Left lung (tissue), 10 donors: ENCODE data around the gene ITM2B. TPM values are rescaled to one million over a fixed set of nuclear protein-coding genes. Genes with fewer than 3 reads are reported as not detected.

Source experiments
- ATAC-seq: fragments of 200-7000 bp; cut with Tn5 transposase; one replicate; pipeline ENCODE4 v1.9.1; 2020; ENCODE audit warnings: moderate library complexity
- DNase-seq, 4 donors: peaks; one replicate each; pipeline ENCODE4 v3.0.0-alpha.2; 2013 to 2020
- H3K27ac ChIP-seq, 2 donors: fragments of 200-600 bp; sonication (generic) in 1 of 2; one replicate each; pipeline versions ENCODE4 v1.5.0 to v1.8.0; 2020 to 2021
- H3K27me3 ChIP-seq, 2 donors: fragments of 200-600 bp; sonication (generic) in 1 of 2; one replicate each; pipeline versions ENCODE4 v1.5.0 to v1.8.0; 2020 to 2021
- H3K36me3 ChIP-seq, 2 donors: fragments of 200-600 bp; sonication (generic) in 1 of 2; one replicate each; pipeline versions ENCODE4 v1.5.0 to v1.8.0; 2020 to 2021
- H3K4me1 ChIP-seq, 2 donors: fragments of 200-600 bp; one replicate each; pipeline ENCODE4 v1.8.0; 2021
- H3K4me3 ChIP-seq, 2 donors: fragments of 200-600 bp; sonication (generic) in 1 of 2; one replicate each; pipeline versions ENCODE4 v1.5.0 to v1.8.0; 2020 to 2021; ENCODE audit warnings: mild to moderate bottlenecking in 1 of 2
- H3K9me3 ChIP-seq, 2 donors: fragments of 200-600 bp; sonication (generic) in 1 of 2; one replicate each; pipeline versions ENCODE4 v1.5.0 to v1.8.0; 2020 to 2021
- CTCF ChIP-seq, 2 donors: fragments of 200-600 bp; sonication (generic) in 1 of 2; IDR thresholded peaks; one replicate each; pipeline versions ENCODE4 v1.5.0 to v1.8.0; 2021; ENCODE audit warnings: antibody characterized with exemption in 2 of 2
- intact Hi-C, 2 donors: fragments of 100-400 bp; cut with DNase I; formaldehyde crosslinking; loops; one replicate each; pipeline versions ENCODE4 v1.11.2 to v1.14.2; 2022
- polyA plus RNA-seq, 6 donors: library from polyadenylated mRNA; unstranded; fragments of 120-200 nt; gene quantifications; one replicate each; pipeline ENCODE4 v1.2.1, GENCODE V29; 2013; ENCODE audit not compliant: insufficient read length in 6 of 6
- total RNA-seq, 2 donors: library from RNA; stranded (reverse); fragmentation: NEBNext Ultra II Directional; extraction: Animal tissue kit (Norgen Biotek cat#: 25700); gene quantifications; one replicate each; pipeline ENCODE4 v1.2.1, GENCODE V29; 2021
- donor health status: DM: no; HTN: yes; CAD: no.
- donor health status: DM: no; HTN: no; CAD: no.

The ITM2B gene
- total and polyA plus RNA-seq, 8 donors: 530 to 683 (median 621) TPM

GRCh38 chr13:48291730-48292129 lies 58.7 kb downstream of the ITM2B start:
- intact Hi-C loops: no loop called here
- H3K27ac ChIP-seq: no peak overlapping the region
- H3K4me1 ChIP-seq: no peaks in the 10 kb centered on the region
- ATAC-seq (no peak), DNase-seq (no peak)
- no peaks in the 10 kb centered on the region for H3K36me3 ChIP-seq
- H3K27me3 ChIP-seq: no peaks in the 10 kb centered on the region
- TF ChIP-seq CTCF (IDR thresholded peaks at IDR 0.05): no peak
- H3K9me3 ChIP-seq: no peaks in the 10 kb centered on the region
- H3K4me3 ChIP-seq: no peak overlapping the region

GRCh38 chr13:48292650-48293049 lies 59.6 kb downstream of the ITM2B start:
- no peaks in the 10 kb centered on the region for H3K4me1 ChIP-seq
- H3K9me3 ChIP-seq: no peaks in the 10 kb centered on the region
- H3K4me3 ChIP-seq: no peak overlapping the region
- intact Hi-C loops: no loop called here
- no peaks in the 10 kb centered on the region for H3K36me3 ChIP-seq
- no peaks in the 10 kb centered on the region for H3K27me3 ChIP-seq
- ATAC-seq (no peak), DNase-seq (no peak)
- TF ChIP-seq CTCF (IDR thresholded peaks at IDR 0.05): no peak
- no peak overlapping the region for H3K27ac ChIP-seq

GRCh38 chr13:48294653-48295052 lies 61.6 kb downstream of the ITM2B start:
- Histone ChIP-seq H3K27me3 (no peaks in the 10 kb centered on the region), H3K4me1 (no peaks in the 10 kb centered on the region), H3K36me3 (no peaks in the 10 kb centered on the region), H3K27ac (no peak overlapping the region), H3K4me3 (no peak overlapping the region), H3K9me3 (no peaks in the 10 kb centered on the region)
- no peak for TF ChIP-seq CTCF (IDR thresholded peaks at IDR 0.05)
- intact Hi-C loops: no loop called here
- ATAC-seq (no peak), DNase-seq (no peak)

GRCh38 chr13:48295271-48295670 lies 62.3 kb downstream of the ITM2B start:
- Histone ChIP-seq H3K27me3 (no peaks in the 10 kb centered on the region), H3K4me1 (no peaks in the 10 kb centered on the region), H3K9me3 (no peaks in the 10 kb centered on the region), H3K36me3 (no peaks in the 10 kb centered on the region), H3K27ac (no peak overlapping the region), H3K4me3 (no peak overlapping the region)
- DNase-seq: no peak
- ATAC-seq: no peak
- TF ChIP-seq CTCF (IDR thresholded peaks at IDR 0.05): no peak
- intact Hi-C loops: no loop called here

GRCh38 chr13:48296528-48296927 lies 63.5 kb downstream of the ITM2B start:
- ATAC-seq (no peak), DNase-seq (no peak)
- Histone ChIP-seq H3K36me3 (no peaks in the 10 kb centered on the region), H3K27ac (no peak overlapping the region), H3K9me3 (no peaks in the 10 kb centered on the region), H3K4me1 (no peaks in the 10 kb centered on the region), H3K27me3 (no peaks in the 10 kb centered on the region), H3K4me3 (no peak overlapping the region)
- intact Hi-C loops: no loop called here
- TF ChIP-seq CTCF (IDR thresholded peaks at IDR 0.05): no peak
